Activated T-cell treated with anti-CD3 and anti-CD28 coated beads for 4 hours (primary cell): ENCODE data around the gene SDCBP2.
A peak's percentile ranks its signal among the peaks of the same experiment; 100 is the strongest.

Source experiments
- DNase-seq: peaks from one replicate; pipeline ENCODE4 v3.0.0-alpha.2; 2020

The SDCBP2 gene, protein sequence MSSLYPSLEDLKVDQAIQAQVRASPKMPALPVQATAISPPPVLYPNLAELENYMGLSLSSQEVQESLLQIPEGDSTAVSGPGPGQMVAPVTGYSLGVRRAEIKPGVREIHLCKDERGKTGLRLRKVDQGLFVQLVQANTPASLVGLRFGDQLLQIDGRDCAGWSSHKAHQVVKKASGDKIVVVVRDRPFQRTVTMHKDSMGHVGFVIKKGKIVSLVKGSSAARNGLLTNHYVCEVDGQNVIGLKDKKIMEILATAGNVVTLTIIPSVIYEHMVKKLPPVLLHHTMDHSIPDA

DNA sequence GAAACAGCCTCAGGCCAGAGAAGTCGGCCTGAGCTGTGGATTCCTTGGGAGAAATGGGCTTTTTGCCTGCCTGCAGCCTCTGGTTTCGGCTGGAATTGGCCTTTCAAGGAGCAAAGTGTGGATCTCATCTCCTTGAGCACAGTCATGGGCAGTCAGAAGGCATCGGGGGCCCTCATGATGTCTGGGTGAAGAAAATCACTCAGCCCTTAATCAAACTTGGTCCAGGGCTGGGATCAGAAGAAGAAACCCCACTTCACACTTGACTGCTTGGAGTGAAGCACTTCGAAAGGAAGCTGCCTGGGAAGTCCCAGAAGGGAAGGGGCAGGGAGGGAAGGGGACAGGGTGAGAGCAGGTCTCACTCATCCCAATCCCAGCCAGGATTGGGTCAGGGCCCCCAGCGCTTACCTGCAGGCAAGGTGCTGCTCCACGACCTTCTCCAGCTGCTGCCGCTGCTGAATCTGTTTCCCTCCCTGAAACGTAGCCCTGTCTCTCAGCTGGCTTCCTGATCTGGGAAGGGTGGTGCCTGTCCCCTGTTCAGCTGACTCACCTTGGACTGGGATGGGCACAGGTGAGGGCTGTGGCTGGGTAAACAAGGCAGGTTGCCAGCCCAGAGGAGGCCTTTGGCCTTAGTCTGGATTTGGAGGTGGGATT is at the start of gene SDCBP2:
TSS of gene SDCBP2 (minus strand) at position 460 of the 651 bp plus-strand sequence. CDS start 8,723 bp downstream, outside the sequence.
- DNase-seq: no peak

DNA sequence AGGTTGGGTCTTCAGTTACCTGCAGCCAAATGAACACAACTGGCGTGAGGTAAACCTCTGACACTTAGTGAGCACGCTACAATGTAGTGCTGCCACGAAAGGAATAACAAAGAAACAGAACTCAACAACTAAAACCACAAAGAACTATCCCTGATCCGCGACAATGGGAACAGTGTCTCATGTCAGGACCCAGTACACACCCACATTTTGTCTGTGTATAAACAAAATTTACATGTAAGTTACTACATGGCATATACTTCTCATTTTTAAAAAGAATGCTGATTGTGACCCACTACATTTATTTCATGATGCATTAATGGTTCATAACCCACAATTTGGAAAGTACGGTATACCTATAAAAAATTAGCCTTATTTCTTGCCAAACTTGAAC is 49.8 kb upstream of the SDCBP2 start:
- no peak for DNase-seq

DNA sequence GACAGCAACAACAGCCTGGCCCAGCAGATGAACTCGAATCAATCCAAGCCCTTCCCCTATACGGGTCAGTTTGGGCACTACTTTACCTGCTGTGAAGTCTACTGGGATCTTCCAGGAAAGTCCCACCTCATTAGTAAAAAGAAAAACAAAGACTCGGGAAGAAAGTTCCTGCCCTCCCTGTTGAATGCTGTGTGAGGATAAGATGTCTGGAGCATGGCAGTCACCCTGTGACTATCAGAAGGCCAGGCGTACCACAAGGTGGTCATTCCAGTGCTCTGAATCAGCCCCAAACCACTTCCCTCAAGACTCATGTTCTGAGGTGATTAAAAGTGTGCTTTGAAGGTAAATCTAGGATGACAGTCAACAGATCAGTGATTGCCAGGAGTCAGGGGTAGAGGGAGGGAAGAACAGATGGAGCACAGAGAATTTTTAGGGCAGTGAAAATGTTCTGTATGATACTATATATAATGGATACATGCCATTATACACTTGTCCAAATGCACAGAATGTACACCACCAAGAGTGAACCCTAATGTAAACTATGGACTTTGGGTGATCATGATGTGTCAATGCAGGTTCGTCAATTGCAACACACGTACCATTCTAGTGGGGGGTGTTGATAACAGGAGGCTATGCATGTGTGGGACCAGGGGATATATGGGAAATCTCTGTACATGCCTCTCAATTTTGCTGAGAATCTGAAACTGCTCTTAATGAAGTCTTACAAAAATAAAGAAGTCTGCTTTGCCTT is 49.2 kb upstream of the SDCBP2 start:
- DNase-seq: no peak

DNA sequence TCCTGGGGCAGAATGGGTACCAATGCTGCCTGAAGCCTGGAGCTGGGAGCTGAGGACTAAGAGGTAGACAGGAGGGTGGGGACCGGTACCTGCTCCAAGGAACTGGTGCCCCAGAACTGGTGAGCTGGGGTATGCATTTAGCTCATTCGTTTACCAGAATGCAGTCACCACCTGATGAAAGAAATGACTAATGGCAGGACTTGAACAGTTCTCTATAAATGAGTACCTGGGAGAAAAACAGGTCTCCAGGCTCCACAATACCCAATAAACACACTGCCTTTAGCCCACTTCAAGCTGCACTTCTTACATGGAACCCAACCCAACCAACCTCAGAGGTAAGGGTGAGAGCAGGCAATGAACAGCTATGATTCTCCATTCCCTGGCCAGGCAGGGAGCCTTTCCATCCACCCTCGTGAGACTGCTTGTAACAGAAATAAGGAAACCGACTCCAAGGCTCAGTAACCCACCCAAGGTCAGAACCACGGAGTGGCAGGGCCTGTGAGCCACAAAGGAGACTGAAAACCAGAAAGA is 48.5 kb upstream of the SDCBP2 start:
- no peak for DNase-seq

DNA sequence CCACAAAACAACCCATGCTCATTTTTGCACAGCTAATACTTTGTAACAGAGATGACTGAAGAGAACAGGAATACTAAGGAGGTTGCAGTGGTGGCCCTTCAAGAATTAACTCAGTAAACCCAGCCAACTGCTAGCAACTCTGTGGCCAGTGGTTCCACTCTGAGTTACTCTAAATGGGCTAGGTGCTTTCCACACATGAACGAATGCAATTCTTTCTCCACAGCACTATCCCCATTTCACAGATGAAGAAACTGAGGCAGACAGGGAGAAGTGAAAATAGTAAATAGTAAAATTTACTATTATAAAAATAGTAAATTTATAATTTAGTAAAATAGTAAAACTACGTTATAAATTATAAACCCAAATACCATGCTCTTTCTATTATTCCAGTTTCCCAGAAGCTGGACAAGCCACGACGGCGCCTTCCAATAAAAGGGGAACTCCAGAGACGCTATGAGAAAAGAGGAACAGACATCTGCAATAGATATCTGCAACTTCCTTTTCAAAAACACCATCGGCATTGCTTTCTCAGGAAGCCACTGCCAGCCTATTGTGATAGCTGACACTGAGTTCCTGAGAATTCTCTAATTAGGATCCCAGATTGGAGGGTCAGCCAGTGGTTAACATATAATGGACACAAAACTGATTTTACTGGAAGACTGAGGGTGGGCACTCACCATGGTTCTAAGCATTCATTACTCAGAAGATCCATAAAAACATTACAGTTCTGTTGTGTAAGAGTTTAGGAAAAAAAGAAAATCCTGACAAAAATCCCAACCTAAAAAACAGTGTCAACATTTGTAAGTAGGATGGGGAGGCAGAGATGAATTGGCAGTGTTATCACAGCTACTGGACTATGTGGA is 47.7 kb upstream of the SDCBP2 start:
- DNase-seq: no peak

DNA sequence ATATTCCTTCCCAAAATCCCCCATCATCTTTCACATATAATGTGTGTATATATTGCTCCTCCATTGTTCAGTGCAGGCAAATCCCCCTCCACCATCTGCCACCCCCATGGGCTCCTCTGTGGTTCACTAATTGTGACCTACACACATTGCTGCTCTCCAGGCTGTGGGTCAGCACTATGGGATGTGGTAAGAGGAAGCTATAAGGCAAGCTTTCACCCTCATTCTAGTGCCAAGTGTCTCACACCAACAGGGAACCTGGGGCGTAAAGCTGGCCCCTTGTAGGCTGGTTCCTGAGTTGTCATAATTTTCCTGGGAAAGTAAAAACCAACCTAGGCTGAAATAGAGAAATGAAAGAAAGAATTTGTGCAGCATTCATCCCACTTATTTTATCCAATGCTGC is 47.1 kb upstream of the SDCBP2 start:
- no peak for DNase-seq

DNA sequence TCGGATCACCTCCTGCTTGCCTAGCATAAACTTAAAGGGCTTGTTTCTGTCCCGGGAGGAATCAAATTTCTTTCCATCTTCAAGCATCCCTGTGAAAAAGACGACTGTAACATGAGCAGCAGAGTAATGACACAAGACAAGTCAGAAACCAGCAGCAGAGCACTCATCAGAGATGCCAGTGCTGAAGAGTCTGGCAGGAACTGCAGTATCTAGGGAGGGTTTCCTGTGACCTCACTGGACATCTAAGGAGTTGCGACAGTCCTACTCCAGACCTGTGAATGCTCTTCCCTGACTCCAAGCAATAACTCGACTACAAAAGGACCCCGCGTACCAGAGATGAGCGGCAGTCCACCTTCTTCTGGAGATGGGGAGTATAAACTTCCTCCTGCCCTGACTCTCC is 46.6 kb upstream of the SDCBP2 start:
- DNase-seq: no peak

DNA sequence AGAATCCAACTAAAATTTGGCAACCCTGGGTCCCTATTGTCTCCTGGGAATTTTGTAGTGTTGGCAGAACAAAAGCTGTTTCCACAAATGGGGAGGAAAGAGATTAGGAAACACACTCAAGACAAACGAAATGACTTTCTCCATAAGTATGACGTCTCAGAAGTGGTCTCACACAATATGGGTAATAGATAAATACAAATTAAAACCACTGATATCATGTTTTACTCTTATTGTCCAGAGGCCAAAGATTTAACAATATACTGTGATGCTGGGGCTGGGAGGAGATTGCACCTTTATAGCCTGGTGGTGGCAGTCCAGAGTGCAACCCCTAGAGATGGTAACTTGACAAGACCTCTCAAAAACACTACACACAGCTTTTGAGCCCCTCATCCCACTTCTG is 45.3 kb upstream of the SDCBP2 start:
- DNase-seq: no peak

DNA sequence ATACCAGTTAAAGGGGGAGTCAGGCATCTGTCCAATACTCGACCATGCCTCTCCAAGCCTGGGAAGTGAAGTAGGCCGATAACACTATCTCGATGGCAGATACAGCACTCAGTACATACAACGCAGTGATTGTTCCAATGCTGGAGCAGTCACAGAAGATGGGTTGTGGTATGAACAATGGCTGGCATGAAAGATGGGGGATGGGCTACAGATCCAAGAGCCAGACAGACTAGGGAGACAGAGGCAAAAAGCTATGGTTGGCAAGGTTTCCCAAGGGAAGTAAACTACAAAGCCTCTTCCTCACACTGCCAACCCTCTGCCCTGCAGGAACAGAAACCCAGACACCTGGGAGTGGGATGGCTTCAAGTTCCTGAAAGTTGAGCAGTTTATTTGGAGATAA is 44.7 kb upstream of the SDCBP2 start:
- no peak for DNase-seq

DNA sequence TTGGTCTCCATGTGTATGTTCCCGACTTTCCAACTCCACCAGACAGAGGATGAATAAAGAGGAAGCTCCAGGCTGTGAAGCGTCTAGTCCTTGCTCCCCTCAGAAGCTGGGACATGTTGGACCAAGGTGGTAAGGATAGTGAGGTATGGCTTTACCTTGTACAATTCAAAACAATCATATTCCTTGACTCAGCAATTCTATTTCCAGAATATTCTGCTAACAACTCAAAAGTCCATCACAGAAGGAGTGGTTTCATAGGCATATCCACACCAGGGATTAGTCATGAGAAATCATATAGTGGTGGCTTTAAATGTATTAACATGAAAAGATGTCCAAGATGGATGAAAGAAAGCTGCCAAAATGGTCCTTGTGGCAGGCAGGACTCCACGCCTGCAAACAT is 44.1 kb upstream of the SDCBP2 start:
- DNase-seq: no peak

DNA sequence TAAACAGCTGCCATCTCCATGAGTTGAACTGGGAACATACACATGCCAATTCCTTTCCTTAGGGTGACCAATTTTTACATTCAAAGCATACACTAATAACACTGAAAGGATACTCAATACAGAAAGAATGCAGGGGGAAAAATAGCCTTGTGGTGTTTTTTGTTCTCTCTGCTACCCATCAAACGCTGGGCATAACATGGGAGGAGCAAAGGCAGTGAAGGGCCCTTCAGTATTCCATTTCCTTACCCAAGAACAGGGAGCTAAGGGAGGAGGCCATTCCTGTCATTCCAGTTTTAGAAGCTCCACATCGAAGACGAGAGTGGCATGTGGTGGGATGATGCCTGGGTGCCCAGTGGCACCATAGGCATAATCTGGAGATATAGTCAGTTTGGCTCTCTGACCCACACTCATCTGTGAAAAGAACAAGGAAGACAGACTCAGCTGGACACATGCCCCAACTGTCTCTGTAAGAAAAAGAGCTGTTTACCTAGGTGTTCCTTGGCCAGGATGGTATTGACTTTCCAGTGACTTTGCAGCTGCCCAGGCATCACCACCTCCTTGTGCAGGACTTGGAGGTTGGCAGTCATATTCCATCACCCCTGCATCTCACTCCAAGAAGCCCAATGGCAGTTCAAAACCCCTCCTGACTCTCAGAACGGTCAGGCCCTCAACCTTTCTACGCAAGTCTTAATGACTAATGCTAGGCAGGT is 43.0 kb upstream of the SDCBP2 start:
- DNase-seq: no peak

DNA sequence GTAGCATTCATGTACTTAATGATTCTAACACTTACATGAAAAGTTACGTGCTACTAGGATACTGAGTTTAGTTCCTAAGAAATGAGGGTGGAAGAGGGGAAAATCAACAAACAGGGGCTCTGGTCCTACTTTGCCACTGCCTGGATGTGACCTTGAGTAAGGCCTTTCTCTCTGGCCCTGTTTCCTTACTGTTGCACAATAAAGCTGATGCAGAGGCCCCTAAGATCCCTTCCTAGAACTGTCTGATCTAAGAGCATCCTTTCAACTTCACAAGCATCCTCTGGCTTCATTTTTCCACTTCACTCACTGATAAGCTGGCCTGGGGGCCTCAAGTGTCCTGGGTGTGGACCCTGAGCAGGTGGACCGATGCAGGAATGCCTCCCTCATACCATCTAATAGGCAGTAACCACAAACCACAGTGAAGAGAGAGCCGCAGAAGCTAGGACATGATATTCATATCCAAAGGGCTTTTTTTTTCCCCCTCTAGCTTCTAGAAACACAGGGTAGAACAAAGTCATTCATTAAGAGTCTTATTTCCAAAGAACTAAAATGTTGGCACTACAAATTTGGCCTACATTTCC is 42.4 kb upstream of the SDCBP2 start:
- no peak for DNase-seq

DNA sequence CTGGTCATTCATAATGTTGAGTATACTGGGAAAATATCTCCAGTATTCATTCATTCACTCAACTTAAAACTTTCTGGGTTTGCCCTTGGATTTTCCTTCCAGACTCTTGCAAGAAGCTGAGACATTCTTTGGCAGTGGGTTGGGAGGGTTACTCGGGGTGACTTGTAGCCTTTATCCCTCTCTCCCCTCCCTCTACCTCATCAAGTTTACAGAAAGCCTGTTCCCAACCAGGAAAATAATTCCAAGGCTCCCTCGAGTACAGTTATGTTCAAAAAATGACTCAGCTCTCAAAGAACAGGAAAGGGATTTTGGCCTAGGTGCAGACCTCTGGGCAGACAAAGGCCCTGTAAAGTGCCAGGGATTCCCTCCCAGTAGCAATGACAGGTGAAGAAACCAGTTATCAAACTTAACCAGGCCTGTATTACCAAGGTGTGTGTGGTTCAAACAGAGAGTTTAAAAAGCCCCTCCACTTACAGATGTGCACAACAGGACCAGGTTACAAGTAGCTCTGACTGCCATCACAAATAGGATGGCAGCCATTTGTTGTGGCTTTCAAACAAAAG is 41.7 kb upstream of the SDCBP2 start:
- no peak for DNase-seq

DNA sequence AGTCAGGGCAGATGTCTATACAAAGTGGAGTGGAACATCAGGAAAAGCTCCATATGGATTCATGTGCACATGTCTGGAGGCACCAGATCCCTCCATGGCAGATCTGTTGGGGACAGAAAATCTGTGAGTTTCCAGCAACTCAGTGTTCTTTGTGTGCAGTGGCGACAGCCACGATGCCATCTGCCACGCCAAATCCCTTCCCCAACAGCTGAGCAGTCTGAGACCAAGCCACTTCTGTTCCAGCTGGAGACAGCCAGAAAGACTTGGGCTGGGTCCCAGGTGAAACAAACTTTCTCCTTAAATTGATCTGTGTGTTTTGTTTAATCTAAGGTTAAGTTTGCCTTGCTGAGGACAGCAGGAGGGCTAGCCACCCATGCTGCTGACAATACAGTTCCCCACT is 41.0 kb upstream of the SDCBP2 start:
- no peak for DNase-seq

DNA sequence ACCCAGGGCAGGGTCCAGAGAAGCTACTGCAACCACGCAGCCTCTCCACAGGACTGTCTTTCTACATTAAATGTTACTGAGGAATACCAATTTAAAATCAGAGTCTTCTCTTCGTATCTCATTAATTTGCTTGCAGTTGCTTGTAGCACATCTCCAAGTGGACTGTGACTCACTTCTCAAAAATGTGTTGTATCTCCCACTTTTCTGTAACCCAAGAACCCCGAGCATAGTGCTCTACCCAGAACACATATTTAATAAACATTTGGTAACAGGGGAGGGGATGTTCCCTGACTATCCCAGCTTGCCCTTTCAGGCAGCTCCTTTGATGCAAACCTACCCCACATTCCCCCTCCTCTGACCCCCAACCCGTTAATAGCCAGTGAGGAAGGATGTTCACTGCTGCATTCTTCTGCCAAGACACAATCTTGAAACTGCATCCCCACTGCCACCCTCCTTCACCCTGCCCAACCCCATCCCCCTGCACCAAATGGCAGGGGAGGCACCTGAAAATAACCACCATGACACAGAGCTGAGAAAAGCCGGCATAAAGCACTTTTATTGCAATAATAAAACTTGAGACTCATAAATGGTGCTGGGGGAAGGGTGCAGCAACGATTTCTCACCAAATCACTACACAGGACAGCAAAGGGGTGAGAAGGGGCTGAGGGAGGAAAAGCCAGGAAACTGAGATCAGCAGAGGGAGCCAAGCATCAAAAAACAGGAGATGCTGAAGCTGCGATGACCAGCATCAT is 39.7 kb upstream of the SDCBP2 start:
- DNase-seq: no peak

DNA sequence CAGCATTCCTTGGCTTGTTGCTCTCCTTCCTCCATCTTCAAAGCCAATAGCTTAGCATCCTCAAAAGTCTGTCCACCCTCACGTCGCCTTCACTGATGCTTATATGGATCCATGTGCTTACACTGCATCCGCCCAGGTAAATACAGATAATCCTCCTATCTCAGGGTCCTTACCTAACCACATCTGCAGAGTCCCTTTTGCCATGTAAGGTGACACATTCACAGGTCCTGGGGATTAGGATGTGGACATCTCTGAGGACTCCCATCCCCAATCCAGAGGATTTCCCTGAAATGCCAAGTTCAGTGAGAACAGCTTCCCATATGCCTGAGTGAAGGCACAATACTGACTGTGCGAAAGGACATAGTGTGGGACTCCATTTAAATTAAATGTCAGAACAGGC is 38.5 kb upstream of the SDCBP2 start:
- no peak for DNase-seq

DNA sequence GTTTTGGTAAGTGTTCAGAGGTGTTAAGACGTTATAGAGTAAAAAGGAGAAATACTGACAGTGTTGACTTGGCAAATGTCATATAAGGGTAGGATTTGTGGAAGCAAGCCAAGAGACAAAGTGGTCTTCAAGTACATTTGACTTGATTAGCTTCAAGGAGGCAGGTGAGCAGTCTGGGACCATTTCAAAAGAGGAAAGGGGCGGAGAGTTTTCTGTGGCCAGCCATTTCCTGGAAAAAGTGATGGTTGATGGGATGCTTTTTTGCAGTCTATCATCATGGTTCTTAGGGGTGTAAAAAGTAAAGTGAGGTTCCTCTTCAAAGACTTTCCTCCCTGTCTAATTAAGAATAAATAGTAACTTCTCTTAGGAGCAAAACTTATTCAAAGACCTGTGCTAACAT is 35.2 kb upstream of the SDCBP2 start:
- DNase-seq: peak; percentile 21

DNA sequence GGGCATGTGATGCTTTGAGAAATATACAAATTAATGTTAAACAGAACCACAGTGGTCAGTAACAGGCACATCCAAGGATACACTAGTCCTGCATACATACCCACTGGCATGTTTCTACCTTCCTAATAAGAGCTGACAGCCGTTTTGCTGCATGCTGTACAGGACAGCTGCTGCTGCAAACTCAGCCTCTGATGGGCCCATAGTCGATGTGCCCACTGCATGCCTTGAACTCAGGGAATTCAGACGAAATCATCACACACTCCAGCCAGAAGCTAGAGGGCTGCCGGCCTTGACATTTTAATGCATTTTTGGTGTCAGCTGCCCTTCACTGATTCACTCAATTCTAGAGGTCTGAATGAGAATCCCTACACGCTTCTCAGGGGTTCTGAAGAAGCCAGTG is 34.6 kb upstream of the SDCBP2 start:
- no peak for DNase-seq

DNA sequence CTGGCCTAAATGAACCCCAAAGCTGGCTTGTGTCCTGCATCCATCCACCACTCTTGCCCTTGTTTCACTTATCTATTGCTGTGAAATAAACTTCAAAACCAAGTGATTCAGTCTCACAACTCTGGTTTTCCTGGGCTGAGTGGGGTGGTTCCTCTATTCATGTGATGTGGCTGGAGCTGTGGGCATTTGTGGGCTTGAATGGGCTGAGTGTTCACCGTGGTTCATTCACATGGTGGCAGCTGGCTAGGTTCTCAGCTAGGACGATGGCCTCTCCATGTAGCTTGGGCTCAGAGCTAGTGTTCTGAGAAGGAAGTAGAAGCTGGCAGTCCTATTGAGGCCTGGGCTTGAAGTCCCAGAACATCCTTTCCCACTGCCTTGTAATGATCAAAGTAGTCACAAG is 33.5 kb upstream of the SDCBP2 start:
- no peak for DNase-seq

DNA sequence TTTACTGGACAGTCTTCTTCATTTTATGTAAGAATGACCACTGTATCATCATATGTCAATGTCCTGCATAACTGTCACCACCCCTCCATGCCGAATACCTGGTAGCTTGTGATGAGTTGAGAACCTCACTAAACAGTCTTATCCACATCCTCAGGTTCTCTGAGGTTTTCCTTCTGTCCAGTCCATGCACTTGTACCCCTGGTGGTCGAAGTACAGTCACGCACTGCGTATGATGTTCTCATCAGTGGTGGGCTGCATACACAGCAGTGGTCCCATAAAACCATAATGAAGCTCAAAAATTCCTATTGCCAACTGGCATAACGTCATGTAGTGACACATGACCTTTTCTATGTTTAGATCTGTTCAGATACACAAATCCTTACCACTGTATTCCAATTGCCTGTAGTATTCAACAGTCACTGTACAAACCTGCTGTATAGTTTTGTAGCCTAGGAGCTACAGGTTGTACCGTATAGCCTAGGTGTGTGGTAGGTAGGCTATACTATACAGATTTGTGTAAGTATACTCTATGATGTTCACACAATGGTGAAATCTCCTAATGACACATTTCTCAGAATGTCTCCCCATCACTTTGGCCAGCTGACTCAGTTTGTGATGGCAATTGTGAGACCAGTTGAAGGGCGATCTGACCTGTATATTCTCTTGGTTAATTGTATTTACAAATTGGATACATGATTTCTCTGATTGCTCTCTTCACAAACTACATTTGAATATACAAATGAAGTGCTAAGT is 31.3 kb upstream of the SDCBP2 start:
- no peak for DNase-seq
